OCI-LY1 (cell line): ENCODE data around the gene ACCSL.

Experiments used
- CTCF ChIP-seq: fragments of 200-600 bp; sonication (generic), shearing (Covaris generic); IDR thresholded peaks from 2 replicates; pipeline ENCODE4 v1.5.1; 2017; ENCODE audit warnings: mild to moderate bottlenecking, antibody characterized with exemption, low read length, moderate library complexity, mixed read lengths
- EZH2 ChIP-seq: fragments of 200-600 bp; sonication (generic), shearing (Covaris generic); IDR thresholded peaks from 2 replicates; pipeline ENCODE4 v1.8.0; 2017; ENCODE audit warnings: borderline replicate concordance, mixed run types, mild to moderate bottlenecking, antibody characterized with exemption, low read length, moderate library complexity, mixed read lengths

GRCh38 chr11:44028816-44029506 is 18.8 kb upstream of the ACCSL start:
- TF ChIP-seq CTCF (no peak), EZH2 (no peak)
